Measurements from ENCODE around the gene MYH3.
A peak's percentile ranks its signal among the peaks of the same experiment; 100 is the strongest.
"Not testable (repeated sequence)": the region's sequence is repeated elsewhere in the genome, so short reads cannot be mapped to it uniquely, and the experiment has no call there.

Gene MYH3

GRCh38 chr17:10657148-10657547, at the start of gene MYH3:
Gene MYH3 (minus strand): TSS chr17:10657309. CDS start chr17:10655064, 2,245 bp downstream.
- no peak for DNase-seq (ENCODE audit: extremely low read depth in 1 of 2, low read depth in 1 of 2)

DNA sequence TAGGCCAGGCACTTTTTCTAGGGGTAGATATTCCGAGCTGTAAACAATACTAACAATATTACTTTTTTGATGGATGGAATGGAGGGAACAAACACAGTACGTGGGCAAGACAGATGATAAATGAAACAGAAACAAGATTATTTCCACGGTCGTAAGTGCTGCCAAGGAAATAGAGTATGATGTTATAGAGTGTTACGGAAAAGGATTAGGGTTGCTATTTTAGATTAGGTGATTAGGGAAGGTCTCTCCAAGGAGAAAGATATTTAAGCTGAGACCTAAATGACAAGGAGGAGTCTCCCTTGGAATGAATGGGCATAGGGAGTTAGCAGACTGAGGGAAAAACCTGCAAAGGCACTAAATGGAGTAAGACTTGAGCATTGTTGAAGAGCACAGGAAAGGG, 48.6 kb upstream of the MYH3 start:
- no peak for DNase-seq (ENCODE audit: extremely low read depth in 1 of 2, low read depth in 1 of 2)

GRCh38 chr17:10702574-10702973, 45.5 kb upstream of the MYH3 start:
- DNase-seq (ENCODE audit: extremely low read depth in 1 of 2, low read depth in 1 of 2) = no peak

GRCh38 chr17:10699856-10700255, 42.7 kb upstream of the MYH3 start:
- no peak for DNase-seq (ENCODE audit: extremely low read depth in 1 of 2, low read depth in 1 of 2)

DNA sequence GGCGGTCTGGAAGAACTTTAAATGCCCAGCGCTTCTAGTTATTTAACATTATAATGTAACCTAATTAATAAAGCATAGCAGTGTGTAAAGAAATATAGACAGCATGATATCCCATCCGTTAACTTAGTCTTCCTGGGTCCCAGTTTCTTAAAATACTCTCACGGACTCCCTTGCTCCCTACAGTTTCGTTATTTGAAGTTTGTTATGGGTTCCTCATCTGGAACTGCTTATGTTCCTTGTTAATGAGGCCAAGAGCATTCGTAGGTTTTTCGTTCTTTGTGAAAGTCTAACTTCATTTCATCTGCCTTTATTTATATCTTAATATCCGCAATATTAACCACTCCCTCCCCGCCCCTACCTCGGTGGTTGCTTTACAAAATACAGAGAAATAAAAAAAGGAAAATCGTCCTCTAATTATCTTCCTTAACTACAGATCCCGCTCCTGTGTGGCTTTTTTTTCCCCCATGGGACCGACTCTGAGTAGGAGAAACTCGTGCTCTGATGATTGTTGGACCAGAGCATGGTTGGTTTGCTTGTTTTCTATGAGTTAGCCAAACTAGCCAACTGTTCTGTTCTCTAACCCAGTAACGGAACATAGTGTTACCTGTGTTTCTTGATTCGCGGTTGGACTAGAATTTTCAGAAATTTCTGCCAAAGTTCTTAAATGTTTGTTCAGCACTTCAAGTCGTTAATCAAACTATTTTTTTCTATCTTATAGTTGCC, 41.1 kb upstream of the MYH3 start:
- no peak for DNase-seq (ENCODE audit: extremely low read depth in 1 of 2, low read depth in 1 of 2)

DNA sequence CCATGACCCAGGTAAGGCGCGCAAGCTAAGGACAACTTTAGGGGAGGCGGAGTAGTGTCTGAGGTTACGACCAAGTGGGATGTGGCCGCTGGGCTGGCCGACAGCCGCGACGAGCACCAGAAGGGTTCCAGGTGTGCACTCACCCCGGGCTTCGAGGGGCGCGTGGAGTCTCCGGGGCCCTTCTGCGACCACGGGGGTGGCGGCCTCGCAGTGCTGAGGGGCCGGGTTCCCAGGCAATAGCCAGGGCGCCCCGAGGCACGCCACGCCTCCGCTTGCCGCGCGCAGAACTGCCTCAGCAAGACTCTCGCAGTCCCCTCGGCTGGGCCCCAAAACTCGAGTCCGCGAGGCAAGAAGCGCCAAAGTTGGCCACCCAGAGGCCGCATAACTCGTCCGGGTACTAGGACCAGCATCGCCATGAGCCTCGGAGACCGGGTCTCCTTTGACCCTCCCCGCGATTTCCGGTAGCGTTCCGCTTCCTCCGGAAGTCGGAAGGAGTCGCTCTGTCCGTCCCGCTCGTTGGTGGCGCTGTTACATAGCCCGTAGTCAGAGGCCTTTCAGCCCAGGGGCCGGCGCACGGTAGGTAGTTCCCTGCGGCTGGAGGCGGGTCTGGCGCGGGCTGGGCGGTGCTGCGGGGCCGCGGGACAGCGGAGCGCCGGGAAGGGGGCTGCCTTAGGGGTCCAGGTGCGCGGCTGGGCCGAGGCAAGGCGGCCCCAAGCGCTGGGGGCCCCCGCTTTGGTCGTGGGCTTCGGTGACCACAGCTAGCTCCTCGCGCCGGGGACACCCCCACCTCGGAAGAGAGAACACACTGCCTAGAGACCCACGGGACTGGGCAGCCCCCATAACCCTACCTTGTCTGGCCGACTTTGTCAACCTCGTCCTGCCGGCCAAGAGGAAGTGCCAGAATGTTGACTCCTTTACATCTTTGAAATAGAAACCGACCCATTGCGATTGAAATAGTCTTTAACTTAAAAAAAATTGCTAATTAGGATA, 40.3 kb upstream of the MYH3 start, which contains the start of the genes ADPRM and SCO1:
ADPRM (plus strand) TSS at position 503 of the 990 bp plus-strand sequence. CDS start 7,333 bp downstream, outside the sequence.
SCO1 (minus strand) TSS at position 442 of the 990 bp plus-strand sequence; CDS start at position 416, 26 bp downstream.
- DNase-seq (ENCODE audit: extremely low read depth in 1 of 2, low read depth in 1 of 2) = peak; percentile 73 to 82

DNA sequence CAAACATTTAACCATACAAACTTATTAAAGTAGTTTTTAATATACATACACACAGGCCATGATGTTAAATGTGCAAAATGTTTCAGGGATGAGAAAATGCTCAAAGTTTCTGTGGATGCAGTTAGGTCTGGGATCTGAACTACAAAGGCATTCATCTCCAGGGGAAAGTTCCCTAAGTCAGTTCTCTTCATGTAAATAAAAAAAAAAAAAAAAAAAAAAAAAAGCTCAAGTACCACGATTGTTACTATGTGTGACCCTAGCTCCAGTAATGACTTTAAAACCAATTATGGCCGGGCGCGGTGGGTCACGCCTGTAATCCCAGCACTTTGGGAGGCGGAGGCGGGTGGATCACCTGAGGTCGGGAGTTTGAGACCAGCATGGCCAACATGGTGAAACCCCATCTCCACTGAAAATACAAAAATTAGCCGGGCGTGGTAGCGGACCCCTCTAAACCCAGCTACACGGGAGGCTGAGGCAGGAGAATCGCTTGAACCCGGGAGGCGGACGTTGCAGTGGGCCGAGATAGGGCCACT, 38.8 kb upstream of the MYH3 start:
- DNase-seq (ENCODE audit: extremely low read depth in 1 of 2, low read depth in 1 of 2) = not testable (repeated sequence)

GRCh38 chr17:10687499-10687898, 30.4 kb upstream of the MYH3 start:
- DNase-seq (ENCODE audit: extremely low read depth in 1 of 2, low read depth in 1 of 2) = no peak

GRCh38 chr17:10683853-10684252, 26.7 kb upstream of the MYH3 start:
- DNase-seq (ENCODE audit: extremely low read depth in 1 of 2, low read depth in 1 of 2) = no peak

DNA sequence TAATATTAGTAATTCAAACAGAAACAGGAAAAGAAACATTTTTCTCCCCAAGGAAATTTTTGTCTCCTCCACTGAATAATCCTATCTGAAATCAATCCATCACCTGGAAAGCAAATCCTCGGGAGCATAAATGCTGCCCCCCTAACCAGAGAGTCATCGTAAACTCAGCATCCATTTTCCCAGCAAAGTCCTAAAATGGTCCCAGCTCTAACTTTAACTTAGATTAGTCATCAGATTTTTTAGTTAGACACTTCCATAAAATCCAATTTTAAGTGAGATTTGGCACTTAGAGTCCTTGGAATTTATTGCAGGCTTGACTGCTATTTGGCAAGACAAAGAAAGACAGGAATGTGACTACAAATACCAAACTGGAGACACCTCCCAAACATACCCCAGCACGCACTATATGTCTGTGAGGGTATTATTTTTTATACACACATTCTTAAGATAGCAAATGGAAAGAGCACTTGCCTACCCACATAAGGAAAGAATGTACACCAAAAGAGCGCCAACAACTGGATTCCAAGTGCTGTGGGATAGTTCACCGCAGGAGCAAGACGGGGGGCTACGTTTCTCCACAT, 24.8 kb upstream of the MYH3 start:
- no peak for DNase-seq (ENCODE audit: extremely low read depth in 1 of 2, low read depth in 1 of 2)

- DNase-seq (ENCODE audit: extremely low read depth in 1 of 2, low read depth in 1 of 2) = no peak
Measured at GRCh38 chr17:10674704-10675103, 17.6 kb upstream of the MYH3 start.

DNA sequence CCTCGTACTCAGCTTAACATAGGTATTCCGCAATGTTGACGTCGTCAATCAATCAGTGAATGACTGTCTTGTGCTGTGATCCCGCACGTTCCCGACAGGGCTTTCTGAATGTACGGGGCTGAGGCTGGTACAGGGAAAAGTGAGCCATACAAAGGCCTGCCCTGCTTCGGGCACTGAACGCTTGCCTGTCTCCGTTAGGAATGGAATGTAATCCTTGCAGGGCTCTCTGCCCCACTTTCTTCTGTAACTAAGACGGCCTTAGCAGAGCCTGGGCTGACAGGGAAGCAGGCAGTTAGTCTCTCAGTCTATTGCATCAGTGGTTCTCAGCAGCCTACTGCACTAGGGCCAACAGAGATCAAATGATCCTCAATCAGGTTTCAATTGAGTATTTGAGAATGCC, 16.2 kb upstream of the MYH3 start:
- no peak for DNase-seq (ENCODE audit: extremely low read depth in 1 of 2, low read depth in 1 of 2)

- DNase-seq (ENCODE audit: extremely low read depth in 1 of 2, low read depth in 1 of 2) = no peak
Measured at GRCh38 chr17:10668775-10669174, 11.7 kb upstream of the MYH3 start.

DNA sequence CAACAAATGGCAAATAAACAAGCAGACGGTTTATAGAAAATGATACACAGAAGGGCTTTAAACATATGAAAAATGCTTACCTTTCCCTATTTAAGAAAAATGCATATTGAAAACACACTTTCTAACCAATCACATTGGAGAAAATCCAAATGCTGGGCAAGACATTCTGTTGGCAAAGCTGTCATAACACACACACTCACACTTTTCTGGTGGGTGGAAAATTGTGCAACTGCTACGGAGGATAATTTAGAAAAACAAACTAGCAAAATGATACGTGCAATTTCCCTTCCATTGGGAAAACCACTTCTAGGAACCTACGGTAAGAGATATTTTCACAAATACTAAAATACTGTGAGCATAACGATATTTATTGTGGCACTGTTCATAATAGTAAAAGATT, 9.8 kb upstream of the MYH3 start:
- DNase-seq (ENCODE audit: extremely low read depth in 1 of 2, low read depth in 1 of 2) = no peak

DNA sequence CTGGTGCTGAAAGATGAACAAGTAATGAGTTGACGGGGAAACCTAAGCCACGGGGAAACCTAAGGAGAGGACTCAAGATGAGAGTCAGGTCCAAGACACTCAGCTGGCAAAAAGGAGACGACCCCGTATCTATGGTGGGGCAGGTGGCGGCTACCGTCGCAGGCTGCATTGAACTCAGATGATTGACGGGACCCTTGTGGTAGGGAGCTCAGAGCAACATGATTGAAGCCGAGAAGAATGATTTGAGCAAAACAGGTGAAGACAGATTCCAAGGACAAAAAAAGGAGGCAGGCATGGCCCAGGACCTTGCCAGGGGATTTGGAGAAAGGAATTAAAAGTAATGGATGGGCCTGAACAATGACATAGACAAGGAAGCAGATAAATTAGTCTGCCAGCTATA, 7.5 kb upstream of the MYH3 start:
- no peak for DNase-seq (ENCODE audit: extremely low read depth in 1 of 2, low read depth in 1 of 2)

- DNase-seq (ENCODE audit: extremely low read depth in 1 of 2, low read depth in 1 of 2) = no peak
Measured at GRCh38 chr17:10663231-10663630, 6.1 kb upstream of the MYH3 start.

- DNase-seq (ENCODE audit: extremely low read depth in 1 of 2, low read depth in 1 of 2) = no peak
Measured at GRCh38 chr17:10661437-10661836, 4.3 kb upstream of the MYH3 start.

GRCh38 chr17:10657879-10658278, 770 bp upstream of the MYH3 start:
- no peak for DNase-seq (ENCODE audit: extremely low read depth in 1 of 2, low read depth in 1 of 2)

DNA sequence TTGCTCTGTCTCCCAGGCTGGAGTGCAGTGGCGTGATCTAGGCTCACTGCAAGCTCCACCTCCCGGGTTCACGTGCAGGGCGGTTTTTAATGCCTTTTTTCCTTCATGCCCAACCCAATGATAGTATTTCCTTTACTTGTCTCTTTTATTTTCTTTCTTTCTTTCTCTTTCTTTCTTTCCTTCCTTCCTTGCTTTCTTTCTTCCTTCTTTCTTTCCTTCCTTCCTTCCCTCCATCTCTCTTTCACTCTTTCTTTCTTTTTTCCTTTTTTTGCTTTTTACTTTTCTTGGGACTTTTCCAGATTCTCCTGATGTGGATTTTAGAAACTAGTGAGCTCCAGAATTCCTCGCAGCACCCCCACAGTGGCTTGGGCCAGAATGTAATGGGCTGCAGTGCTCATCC, 3.1 kb downstream of the MYH3 start:
- no peak for DNase-seq (ENCODE audit: extremely low read depth in 1 of 2, low read depth in 1 of 2)

GRCh38 chr17:10652984-10653659, 4.0 kb downstream of the MYH3 start:
- no peak for DNase-seq (ENCODE audit: extremely low read depth in 1 of 2, low read depth in 1 of 2)
